NB4 (cell line): ENCODE results near the gene EML4.

Experiments
- DNase-seq: peaks from one replicate; pipeline ENCODE4 v3.0.0; 2010; ENCODE audit warnings: low read depth
- H3K4me3 ChIP-seq: one replicate; pipeline ENCODE4 v1.5.1; 2011; ENCODE audit warnings: mild to moderate bottlenecking, low read depth, low read length, moderate library complexity
- MYC ChIP-seq: IDR thresholded peaks from 2 replicates; pipeline ENCODE4 v1.6.1; 2011; ENCODE audit warnings: low read depth, low read length
- POLR2A ChIP-seq: IDR thresholded peaks from 2 replicates; pipeline ENCODE4 v1.6.1; 2011; ENCODE audit warnings: mild to moderate bottlenecking; ENCODE audit not compliant: insufficient read length; ENCODE audit errors: extremely low read depth
- TF ChIP-seq, protein P1 (sequence below): IDR thresholded peaks from one replicate; pipeline ENCODE4 v1.5.1; 2012; ENCODE audit warnings: low read depth, low read length
- TF ChIP-seq, protein P2 (sequence below): IDR thresholded peaks from 2 replicates; pipeline ENCODE4 v1.6.1; 2011; ENCODE audit warnings: low read depth, low read length

The EML4 gene

DNA sequence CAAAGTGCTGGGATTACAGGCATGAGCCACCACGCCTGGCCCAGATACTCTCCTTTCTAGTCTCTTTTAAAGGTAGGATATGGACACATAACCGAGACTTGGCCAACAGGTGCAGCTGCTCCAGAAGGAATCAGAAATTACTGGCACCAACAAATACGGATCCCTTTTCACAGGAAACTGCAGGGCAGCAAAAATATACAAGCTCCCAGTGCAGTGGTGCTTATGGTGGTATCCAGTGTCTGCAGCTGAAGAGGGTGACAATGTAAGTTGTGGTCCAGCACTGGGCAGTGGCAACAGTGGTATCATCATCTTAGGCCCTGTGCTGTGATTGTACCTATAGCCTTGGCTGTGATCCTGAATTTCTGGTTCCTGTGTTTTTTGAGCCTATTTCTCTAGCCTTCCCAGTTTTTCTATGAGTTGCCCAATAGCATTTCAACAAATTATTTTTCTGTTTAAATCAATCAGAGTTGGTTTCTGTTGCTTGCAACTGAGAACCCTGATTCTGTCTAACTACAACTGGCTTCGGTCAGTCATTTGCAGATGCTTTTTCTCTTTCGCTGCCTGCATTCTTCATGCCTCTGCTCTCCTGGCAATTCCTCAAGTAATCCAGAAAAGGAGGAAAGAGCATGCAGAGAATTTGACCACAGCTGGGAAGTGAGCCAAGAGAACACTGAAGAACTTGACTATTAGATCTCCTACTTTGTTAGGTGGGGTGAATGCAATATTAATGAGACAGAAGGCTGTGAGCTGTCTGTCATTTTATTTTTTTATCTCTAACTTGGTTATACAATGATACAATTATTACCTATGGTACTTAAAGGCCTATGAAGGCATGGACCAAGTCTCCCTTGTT is 30.8 kb upstream of the EML4 start:
- H3K4me3 ChIP-seq: no peak overlapping the region
- TF ChIP-seq, protein P1, sequence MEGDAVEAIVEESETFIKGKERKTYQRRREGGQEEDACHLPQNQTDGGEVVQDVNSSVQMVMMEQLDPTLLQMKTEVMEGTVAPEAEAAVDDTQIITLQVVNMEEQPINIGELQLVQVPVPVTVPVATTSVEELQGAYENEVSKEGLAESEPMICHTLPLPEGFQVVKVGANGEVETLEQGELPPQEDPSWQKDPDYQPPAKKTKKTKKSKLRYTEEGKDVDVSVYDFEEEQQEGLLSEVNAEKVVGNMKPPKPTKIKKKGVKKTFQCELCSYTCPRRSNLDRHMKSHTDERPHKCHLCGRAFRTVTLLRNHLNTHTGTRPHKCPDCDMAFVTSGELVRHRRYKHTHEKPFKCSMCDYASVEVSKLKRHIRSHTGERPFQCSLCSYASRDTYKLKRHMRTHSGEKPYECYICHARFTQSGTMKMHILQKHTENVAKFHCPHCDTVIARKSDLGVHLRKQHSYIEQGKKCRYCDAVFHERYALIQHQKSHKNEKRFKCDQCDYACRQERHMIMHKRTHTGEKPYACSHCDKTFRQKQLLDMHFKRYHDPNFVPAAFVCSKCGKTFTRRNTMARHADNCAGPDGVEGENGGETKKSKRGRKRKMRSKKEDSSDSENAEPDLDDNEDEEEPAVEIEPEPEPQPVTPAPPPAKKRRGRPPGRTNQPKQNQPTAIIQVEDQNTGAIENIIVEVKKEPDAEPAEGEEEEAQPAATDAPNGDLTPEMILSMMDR: no peak
- no peak for TF ChIP-seq POLR2A
- TF ChIP-seq MYC: no peak
- TF ChIP-seq, protein P2, sequence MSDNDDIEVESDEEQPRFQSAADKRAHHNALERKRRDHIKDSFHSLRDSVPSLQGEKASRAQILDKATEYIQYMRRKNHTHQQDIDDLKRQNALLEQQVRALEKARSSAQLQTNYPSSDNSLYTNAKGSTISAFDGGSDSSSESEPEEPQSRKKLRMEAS: no peak
- no peak for DNase-seq

DNA sequence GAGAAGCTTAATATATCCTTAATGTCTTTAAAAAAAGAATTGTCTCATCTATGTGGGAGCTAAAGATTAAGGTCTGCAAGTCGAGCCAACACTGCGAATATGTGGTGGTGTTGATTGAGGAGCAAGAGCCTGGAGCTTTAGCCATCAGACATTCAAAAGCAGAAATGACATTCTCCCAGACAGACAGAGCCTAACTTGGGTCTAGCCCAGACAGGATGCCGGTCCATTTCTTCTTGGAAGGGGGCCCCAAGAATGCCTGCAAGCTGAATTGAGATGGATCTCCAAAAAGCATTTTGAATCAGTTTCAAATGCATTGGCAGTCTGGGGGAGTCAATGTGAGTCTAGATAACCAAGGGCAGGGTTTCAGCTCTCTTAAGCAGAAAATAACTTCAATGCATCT is 30.1 kb upstream of the EML4 start:
- DNase-seq: no peak
- no peak overlapping the region for H3K4me3 ChIP-seq
- TF ChIP-seq, protein P2: no peak
- no peak for TF ChIP-seq MYC

DNA sequence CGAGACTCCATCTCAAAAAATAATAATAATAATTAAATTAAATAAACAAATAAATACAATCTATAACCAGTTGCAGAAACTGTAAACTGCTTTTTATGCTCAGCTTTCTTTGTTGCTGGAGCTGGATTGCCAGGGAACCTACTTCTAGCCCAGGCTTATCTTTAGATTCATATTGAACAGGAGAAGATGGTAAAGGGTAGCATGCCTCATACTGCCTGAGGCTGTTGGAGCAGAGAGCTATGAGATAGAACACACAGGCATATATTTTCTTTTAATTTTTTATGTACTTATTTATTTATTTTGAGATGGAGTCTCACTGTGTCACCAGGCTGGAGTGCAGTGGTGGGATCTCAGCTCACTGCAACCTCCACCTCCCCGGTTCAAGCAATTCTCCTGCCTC is 28.7 kb upstream of the EML4 start:
- no peak for DNase-seq
- TF ChIP-seq, protein P1: no peak
- TF ChIP-seq MYC (no peak), POLR2A (no peak)
- TF ChIP-seq, protein P2: no peak
- no peak overlapping the region for H3K4me3 ChIP-seq

DNA sequence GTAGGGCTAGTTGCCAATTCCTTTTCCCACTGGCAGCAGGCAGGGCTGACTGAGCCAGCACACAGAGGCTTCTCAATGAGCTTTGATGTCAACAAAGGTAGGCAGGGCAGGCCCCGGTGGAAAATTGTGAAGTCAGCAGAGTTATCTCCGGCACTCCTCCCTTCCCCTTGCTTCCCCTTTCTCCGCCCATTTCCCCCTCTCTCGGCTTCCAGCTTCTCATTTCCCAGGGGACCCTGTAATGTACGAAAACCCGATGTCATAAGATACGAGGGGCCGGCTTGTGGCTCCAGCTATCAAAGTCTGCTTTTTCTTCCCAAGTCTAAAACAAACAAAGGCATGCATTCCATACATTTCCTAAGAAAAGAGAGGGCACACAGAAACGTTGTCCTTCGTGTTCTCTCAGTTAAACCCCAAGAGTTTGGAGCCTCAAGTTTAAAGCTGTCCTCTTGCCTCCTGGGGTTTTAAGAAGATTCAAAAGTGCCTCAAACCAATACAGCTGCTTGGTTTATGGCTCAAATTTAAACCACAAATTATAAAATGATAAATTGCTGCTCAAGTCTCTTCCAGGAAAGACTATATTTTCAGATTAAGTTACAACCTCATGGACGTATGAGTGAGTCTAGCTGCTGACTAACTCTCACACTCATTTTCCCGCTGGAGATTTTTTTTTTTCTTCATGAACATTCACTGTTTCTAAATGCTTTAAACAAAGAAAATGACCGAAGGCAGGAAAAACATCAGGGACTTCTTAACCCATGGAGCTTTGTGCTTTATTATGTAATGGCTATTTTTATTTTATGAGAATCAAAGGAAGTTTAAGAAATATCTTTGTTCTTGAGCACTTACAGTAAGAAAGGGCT is 27.2 kb upstream of the EML4 start:
- TF ChIP-seq, protein P2: no peak
- no peak for TF ChIP-seq POLR2A
- no peak for TF ChIP-seq MYC
- TF ChIP-seq, protein P1: no peak

DNA sequence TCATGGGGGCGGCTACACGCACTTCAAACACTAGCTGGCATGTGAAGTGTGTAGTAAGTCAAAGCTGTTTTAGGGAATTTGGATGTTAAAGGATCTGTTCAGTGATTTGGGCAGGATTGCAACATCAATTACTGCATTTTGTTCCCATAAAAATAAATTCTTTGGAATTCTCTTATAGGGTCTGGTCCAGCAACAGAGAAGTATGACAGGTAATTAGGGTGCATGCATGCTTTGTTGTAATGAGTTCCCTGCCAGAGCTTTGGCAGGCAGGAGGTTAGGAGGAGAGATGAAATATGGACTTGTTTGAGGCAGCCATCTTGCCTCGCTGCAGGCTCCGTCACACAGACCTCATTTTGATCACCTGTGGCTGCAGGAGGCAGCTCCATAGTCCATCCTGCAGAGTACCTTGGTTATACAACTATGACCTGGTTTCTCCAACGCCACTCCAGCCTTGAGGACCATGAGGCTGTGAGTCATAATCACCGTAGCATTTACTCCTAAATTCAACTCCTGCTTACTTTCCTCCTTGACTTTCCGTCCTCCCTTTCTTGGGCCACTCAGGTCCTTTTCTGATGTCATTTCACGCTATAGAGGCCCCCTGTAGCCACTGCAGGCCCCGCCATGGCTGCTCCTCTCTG is 26.5 kb upstream of the EML4 start:
- peak; percentile 22 for DNase-seq
- TF ChIP-seq, protein P2: no peak
- TF ChIP-seq POLR2A (no peak), MYC (no peak)
- TF ChIP-seq, protein P1: no peak
- H3K4me3 ChIP-seq: no peak overlapping the region

More for the DNA sequence above, 27.2 kb upstream of the EML4 start:
- DNase-seq: peak; percentile 89
- peak overlapping the region; percentile 23 for H3K4me3 ChIP-seq
